RPMI7951 (cell line): Measurements from ENCODE around the gene ANO9. TPM values are rescaled to one million over a fixed set of nuclear protein-coding genes. Genes with fewer than 3 reads are reported as not detected.
"Not testable (repeated sequence)": the region's sequence is repeated elsewhere in the genome, so short reads cannot be mapped to it uniquely, and the experiment has no call there.

Source experiments
- DNase-seq: peaks from one replicate; pipeline ENCODE4 v3.0.0-alpha.2; 2012; ENCODE audit warnings: low read depth
- total RNA-seq: library from RNA; depleted of rRNA; stranded (reverse); fragments of >200 nt; shearing (Covaris generic); gene quantifications from 2 replicates; pipeline ENCODE4 v1.2.3, GENCODE V29; 2014

Gene ANO9
- total RNA-seq, 1 experiment from 2014 or later: not detected

- no peak for DNase-seq
These were observed 37.9 kb downstream of the ANO9 start for GRCh38 chr11:403761-404431.

- DNase-seq: no peak
These were observed 38.6 kb downstream of the ANO9 start for GRCh38 chr11:403021-403760.

DNA sequence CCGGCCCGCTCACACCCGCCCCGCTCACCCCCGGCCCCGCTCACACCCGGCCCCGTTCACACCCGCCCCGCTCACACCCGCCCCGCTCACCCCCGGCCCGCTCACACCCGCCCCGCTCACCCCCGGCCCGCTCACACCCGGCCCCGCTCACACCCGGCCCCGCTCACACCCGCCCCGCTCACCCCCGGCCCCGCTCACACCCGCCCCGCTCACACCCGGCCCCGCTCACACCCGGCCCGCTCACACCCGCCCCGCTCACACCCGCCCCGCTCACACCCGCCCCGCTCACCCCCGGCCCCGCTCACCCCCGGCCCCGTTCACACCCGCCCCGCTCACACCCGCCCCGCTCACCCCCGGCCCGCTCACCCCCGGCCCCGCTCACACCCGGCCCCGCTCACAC, 40.6 kb downstream of the ANO9 start:
- DNase-seq: not testable (repeated sequence)

DNA sequence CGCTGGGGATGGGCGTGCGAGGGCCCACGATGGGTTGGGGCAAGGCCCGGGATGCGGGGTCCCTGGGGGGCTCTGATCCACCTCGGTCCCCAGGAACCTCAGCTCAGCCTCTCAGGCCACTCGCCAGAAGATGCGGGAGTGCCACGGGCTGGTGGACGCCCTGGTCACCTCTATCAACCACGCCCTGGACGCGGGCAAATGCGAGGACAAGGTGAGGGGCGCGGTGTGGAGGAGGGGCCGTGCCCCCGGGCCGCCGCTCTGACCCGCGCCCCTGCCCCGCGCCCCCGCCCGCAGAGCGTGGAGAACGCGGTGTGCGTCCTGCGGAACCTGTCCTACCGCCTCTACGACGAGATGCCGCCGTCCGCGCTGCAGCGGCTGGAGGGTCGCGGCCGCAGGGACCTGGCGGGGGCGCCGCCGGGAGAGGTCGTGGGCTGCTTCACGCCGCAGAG, 41.5 kb downstream of the ANO9 start:
- peak; percentile 15 for DNase-seq

GRCh38 chr11:399731-400211, 42.0 kb downstream of the ANO9 start:
- peak; percentile 43 for DNase-seq

DNA sequence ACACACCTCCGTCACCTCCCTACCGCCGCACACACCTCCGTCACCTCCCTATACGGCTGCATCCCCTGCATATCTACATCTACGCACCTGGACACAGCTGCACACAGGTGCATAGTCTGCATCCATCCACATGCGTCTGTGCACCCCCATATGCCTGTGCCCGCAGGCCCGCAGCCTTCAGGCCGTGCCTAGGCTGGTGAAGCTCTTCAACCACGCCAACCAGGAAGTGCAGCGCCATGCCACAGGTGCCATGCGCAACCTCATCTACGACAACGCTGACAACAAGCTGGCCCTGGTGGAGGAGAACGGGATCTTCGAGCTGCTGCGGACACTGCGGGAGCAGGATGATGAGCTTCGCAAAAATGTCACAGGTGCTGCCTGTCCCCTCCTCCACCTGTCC, 43.0 kb downstream of the ANO9 start:
- DNase-seq: peak; percentile 62

- peak; percentile 67 for DNase-seq
These were observed 44.8 kb downstream of the ANO9 start for GRCh38 chr11:396948-397548.

DNA sequence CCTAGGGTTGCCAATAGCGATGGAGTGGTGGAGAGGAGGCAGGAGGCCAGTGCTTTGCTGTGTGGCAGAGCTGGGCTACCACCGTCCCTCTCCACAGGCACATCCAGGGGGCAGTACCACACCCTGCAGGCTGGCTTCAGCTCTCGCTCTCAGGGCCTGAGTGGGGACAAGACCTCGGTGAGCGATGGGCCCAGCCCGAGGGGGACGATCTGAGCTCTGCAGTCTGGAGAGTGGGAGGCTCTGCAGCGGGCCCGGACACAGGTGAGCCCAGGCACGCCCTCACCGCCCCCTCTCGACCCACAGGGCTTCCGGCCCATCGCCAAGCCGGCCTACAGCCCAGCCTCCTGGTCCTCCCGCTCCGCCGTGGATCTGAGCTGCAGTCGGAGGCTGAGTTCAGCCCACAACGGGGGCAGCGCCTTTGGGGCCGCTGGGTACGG, 45.3 kb downstream of the ANO9 start:
- DNase-seq: peak; percentile 47

GRCh38 chr11:395866-396265, 45.9 kb downstream of the ANO9 start:
- DNase-seq: peak; percentile 15

DNA sequence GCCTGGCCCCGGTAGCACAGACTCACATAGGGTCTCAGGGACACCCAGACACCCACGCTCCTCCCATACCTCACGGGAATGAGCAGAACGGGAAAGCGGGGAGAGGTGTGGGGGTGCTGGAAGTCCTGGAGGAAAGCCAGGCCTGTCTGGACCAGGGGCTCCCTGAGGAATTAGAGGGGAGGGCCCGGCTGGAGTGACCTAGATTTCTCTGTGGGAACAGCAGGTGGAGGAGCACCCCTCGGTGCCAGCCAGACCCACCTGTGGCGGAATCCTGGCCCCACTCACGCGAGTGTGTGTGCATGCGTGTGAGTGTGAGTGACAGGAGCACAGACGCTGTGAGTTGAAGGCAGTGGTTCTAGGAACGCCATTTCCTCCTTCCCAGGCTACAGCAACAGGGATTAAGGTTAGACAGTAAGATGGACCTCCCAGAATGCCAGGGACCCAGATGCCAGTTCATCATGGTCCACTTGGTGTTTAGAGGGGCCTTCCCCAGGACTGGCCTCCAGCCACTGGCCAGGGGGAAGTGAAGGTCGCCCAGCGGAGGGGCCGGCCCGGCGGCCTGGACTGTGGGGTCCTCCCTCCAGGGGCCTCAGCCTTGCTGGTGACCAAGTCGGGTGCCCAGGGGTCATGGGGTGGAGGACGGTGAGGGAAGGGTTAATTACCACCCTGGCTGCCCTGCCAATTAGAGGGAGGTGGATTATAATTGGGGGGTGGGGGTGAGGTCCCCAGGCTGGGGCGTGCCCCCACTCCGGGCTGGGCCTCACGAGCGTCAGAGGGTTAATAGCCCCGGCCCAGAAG, 46.8 kb downstream of the ANO9 start:
- DNase-seq: no peak

GRCh38 chr11:394034-394857, 47.6 kb downstream of the ANO9 start, which contains the start of gene PKP3:
Gene PKP3, plus strand, starts transcription at chr11:394209. Its CDS starts 84 bp downstream, at chr11:394293.
- DNase-seq: peak; percentile 82

- peak; percentile 87 for DNase-seq
These were observed 48.4 kb downstream of the ANO9 start for GRCh38 chr11:393219-394033.

DNA sequence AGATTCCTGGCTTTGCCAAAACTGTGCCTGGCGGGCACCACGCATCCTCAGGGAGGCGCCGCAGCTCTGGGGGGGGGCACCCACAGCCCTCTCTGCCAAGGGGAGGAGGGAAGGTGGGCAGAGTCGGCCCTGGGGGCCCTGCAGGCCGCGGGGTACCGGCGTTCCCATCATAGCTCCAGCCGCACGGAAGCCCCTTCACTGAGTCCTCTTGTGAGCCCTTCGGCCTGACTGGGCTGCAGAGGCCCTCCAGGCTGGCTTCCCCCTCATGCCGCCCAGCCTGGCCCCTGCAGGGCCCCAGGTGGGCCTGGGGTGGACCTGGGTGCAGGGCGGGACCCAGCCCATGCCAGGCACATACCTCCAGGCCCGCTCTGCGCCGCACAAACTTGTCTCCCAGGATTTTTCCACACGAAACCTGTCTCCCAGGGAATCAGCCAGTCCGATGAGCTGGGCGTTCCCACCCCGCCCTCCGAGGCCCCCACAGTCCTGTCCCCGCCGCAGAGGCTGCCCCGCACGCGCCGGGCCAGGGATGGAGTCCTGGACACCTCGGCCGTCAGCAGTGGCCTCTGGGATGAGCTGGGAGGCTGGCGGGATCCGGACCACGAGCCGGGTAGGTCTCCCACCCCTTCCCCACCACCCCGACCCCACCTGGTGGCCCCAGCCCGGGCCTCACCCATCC, 49.6 kb downstream of the ANO9 start:
- no peak for DNase-seq

DNA sequence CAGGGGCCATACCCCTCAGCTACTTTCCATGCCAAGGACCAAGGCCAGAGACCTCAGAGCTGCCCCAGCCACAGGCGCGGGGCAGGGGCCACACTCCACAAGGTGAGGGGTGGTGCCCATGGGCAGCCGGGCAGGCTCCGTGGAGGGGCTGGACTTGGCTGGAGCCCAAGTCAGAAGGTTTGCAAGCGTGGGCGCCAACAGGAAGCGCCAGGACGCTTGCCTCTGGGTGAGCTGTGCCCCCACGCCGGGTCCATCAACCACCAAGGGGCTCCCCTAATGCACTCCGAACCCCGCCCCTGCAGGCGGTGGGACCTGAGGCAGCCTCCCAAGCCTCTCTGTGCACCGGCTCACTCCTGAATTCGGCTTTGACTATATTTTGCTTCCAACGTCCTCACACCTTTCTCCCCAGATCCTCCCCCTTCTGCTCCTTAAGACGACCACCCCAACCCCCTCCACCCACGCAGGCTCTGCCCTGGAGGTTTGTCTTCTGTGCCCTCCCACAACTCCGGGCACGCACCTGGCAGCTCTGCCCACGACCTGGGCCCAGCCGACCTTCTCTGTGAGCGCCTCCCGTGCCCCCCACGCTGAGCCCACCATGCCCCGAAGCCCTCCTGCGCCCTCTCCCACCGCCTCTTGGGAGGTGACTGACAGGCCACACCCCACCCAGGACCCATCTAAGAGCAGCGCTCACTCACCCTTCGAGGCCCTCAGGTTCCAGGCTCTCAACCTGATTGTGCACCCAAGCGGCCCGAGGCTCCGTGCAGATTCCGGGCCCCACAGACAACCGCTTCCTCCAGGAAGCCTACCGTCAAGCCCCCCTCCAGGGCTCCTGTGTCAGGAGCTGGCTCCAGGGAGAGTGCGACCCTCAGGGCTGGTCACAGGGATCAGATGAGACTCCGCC, 50.4 kb downstream of the ANO9 start:
- no peak for DNase-seq

DNA sequence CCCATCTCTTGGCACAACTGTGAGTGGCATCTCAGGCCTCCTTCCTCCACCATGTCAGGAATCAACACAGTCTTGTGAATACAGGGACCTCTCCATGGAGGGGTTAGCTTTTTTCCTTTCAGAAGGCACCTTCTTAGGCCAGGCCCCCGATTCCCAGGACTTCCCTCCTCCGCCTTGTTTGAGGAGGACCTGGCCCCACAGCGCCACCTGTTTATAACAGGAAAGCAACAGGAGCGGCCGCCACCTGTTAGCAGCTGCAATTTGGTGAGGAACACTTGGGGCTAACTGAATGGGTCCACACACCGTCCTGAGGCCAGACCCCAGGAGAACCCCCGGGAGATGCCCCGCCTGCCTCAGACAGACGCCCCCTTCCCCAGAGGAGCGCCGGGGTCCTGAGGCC, 51.6 kb downstream of the ANO9 start:
- no peak for DNase-seq

DNA sequence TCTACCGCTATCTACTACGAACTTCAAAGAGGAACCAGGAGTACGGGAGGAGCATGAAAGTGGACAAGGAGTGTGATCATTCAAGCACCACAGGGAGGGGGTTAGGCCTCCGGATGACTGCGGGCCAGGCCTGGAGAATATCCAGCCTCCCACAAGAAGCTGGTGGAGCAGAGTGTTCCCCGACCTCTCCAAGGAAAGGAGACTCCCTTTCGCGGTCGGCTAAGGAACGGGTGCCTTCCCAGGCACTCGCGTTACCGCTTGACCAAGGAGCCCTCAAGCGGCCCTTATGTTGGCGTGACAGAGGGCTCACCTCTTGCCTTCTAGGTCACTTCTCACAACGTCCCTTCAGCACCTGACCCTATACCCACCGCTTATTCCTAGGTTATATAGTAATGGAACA, 52.4 kb downstream of the ANO9 start:
- DNase-seq: not testable (repeated sequence)

- DNase-seq: no peak
These were observed 54.5 kb downstream of the ANO9 start for GRCh38 chr11:387193-387793.

GRCh38 chr11:386483-386882, 55.3 kb downstream of the ANO9 start:
- no peak for DNase-seq
